ENCODE measurements around the gene FOCAD. TPM values are rescaled to one million over a fixed set of nuclear protein-coding genes. Genes with fewer than 3 reads are reported as not detected.
"Not testable (repeated sequence)": the region's sequence is repeated elsewhere in the genome, so short reads cannot be mapped to it uniquely, and the experiment has no call there.

Gene FOCAD
- total RNA-seq, 1 experiment from 2014 or later = 18.3 TPM

DNA sequence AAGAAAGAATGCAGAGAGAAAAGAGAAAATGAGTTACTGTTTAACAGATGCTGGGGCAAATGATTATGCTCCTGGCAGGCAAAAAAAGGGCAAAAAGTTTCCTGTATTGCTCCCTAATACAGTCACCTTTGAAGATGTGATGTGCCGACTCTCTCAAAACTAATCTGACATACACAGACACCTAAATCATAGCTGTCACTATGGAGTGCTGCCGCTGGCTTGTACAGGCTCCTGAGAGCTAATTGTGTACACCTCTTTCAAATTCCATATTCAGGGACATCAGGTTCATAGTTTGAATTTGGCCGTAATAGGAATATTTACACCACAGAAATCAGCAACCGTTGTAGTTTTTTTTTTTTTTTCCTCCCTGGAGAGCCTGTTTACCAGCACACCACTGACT is 12.4 kb upstream of the FOCAD start:
- DNase-seq (ENCODE audit: low spot score) = no peak

DNA sequence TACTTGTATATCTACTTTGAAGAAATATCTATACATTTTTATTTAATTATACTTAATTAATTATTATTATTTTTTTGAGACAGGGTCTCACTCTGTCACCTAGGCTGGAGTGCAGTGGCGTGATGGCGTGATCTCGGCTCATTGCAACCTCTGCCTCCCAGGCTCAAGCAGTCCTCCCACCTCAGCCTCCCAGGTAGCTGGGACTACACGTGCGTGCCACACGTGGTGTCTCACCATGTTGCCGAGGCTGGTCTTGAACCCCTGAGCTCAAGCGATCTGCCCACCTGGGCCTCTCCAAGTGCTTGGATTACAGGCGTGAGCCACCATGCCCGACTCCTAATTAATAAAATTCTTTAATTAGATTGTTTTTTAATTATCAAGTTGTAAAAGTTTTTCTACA is 10.5 kb upstream of the FOCAD start:
- not testable (repeated sequence) for DNase-seq (ENCODE audit: low spot score)

DNA sequence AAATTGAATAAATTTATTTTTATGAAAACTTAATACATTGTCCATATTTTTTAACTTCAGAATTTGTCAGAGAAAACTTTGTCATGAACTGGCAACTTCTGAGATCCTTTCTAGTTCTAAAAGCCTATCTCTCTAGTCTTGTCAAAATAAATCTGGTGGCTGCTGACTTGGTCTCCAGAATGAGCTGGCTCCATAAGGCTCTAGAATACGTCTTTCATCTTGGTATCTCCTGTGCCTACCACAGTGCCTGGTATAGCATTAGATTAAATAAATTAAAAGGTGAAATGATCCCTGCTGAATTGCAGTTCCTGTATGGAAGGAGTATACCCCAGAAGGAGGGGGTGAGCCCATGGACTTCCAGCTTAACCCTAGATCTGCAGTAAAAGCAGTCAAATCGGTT is 2.6 kb upstream of the FOCAD start:
- DNase-seq (ENCODE audit: low spot score) = no peak

DNA sequence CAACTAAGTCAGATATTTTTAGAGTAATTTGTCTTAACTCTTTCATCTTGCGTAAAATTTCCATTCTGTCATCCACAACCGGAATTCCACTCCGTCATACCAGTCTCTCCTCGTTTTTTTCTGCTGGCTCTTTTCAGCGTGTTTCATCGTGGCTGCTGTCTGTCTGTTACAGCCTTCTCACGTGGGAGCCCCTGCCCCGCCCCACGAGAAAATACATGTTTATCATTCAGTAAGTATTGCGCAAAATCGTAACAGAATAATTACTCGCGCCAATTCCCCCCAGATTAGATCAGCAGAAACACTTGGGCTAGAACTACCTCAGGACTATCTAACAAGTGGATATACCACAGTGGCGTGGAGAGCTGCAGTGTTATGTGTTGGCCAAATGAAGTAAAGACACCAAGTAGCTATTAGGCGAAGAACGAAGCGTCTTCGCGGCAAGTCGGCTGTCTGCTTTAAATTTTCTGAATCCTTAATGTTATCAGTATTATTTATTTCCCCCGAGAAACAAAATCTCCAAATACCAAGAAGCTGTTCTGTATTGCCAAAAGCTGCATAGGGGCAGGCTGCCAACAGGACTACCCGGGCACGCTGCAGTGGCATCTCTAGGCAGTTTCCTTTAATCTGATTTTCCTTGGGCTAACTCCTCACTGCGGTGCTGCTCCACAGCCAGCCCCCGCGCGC is 566 bp upstream of the FOCAD start:
- DNase-seq (ENCODE audit: low spot score) = peak; percentile 57

DNA sequence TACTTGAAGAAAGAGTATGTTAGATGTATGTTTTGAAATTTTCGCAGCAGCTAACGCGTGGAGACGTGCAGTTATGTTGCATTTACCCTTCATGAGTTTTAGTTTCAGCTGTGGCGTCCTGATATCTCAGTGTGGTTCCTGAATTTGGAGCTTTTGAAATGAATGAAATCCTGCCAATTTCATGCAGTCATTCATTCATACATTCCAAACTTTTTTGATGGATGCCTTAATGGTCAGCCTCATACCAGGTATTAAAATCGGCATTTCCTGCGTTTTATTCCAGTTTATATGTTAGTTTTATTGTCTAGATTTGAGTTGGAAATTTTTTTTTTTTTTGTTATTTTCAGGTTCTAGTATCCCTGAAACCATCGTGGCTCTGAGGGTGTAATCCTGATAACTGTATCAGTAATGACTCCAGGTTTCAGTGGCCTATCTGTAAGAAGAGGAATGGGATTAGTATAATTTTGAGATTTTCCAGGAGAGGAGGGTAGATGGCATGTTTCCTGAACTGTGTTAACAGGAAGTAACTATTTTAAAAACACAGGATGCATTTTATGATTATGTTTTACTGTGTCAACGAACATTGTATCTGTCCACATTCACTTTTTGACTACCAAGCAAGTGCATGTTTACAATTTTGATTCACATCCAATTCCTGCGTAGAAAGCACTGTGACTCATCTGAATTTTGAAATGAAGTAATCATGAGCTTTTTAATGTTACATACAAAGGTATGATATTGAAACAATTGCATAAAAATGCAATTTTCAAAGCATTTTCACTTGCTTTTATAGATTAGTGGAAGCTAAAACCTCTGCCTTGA is 1.0 kb downstream of the FOCAD start:
- DNase-seq (ENCODE audit: low spot score) = peak; percentile 46

DNA sequence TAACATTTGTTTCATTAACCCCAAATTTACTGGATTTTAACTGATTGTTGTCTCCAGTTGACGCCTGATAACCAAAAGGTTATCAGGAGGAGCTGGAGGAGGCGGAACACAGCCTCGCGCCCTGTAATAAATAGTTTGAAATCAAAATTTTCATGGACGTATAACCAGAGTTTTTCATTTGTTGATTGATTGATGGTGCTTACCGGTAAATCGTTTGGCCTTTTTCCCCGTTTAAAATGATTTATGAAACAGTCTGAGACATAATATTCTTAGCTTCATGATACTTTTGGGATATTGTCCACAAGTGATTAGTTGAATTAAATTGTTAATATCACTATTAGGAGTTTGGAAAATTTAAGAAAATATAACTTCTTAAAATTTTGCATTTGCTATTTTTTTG is 1.7 kb downstream of the FOCAD start:
- DNase-seq (ENCODE audit: low spot score) = no peak

DNA sequence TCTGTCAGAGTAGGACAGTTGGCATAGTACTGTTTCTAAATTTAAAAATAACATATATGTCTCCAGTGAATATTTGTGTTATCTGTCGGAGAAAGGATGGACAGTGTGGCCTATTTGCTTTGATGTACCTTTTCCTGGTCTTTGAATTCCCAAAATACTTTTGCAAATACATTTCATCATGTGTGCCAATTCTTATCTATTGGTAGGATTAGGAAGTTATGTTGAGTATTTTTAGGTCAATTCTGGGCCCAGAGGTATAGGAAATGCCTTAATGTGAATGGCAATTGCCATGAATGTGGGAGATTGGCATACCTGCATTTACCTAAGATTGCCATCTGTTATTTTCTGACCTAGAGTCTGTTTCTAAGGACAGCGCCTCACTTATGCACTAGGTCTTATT is 5.8 kb downstream of the FOCAD start:
- no peak for DNase-seq (ENCODE audit: low spot score)

DNA sequence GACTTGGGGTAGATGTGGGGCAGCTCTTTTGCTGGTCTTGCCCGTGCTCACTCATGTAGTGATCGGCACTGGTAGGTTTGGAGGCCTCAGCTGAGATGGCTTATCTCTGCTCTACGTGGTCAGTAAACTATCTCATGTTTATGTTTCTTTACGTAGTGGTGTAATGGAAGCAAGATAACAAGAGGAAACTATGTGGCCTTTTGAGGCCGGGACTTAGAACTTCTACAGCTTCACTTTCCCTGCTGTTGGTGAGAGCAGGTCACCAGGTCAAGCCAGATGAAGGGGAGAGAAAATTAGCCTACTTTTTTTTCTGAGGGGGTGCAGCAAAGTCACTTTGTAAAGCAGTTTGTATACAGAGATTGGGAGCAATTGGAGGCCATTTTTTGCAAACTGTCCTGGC is 8.5 kb downstream of the FOCAD start:
- DNase-seq (ENCODE audit: low spot score) = no peak

DNA sequence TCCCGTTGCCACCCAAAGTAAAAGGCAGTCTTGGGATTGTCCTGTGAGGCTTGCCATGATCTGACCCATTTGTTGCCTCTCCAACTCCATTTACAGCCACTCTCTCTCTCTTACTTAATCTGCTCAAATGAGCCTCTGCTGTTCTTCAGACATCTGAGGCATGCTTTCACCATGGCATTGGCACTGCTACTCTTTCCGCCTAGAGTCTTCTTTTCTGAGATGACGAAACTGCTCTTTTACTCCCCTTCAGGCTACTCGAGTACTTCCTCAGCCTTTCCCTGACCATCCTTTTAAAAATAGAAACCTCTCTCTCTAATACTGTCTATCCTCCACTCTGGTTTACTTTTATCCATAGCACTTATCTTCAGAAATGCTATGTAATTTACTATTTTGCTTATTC is 9.0 kb downstream of the FOCAD start:
- DNase-seq (ENCODE audit: low spot score) = no peak

DNA sequence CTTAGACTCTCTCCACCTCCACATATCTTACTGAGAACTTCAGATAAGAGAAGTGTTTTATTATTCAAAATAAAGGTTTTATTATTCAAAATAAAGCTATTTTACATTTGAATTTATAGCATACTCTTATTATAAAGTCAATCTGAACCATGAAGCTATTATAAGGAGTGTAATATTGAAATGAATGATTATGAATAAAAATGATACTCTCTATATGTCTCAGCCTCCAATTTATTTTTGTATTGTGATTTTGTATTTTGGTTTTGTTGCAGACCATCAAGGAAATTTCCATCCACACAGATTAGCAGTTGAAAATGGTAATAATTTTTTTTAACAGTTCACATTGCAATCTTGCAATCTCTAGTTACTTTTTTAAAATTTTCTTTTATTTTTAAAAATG is 10.2 kb downstream of the FOCAD start:
- no peak for DNase-seq (ENCODE audit: low spot score)

DNA sequence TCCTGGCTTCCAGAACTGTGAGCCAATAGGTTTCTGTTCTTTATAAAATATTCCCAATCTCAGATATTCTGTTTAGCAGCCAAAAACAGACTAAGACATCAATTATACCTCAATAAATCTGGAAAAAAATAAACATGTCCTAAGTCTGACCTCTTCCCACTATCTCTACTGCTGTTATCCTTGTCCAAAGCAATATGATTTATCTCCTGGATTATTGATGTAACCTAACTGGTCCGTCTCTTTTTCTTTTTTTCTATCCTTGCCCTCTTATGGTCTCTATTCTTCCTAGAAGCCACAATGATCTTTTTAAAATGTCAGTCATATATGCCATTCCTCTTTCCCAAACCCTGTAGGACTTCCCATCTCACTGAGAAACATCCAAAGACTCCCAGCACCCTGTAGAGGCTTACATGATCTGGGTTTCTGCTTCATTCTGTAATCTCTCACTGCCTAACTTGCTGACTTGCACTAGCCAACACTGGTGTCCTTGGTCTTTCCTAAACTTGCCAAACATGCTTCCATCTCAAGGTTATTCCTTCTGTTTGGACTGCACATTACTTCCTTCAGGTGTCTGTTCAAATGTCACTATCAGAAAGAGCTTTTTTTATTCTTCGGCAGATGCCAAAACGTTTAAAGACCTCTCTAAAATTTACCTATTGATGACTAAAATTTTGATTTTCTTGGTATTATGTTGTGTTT is 13.1 kb downstream of the FOCAD start:
- DNase-seq (ENCODE audit: low spot score) = no peak

DNA sequence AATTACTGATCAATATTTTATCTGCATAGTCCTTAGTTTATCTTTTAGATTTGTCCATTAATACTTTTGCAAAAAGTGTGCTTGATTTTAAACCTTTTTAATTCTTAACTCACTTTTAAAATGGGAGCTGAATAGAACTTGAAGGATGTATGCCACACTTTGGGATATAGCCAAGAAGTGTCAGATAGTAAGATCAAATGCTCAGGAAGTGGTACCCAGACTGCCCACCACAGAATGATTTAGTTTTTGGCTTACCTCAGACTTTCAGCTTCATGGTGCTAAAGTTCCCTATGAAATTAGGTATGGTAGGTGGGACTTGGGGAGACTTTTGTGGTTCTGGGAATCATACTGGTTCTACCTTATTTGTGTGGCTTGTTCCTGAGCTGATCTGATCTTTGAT is 14.7 kb downstream of the FOCAD start:
- no peak for DNase-seq (ENCODE audit: low spot score)

DNA sequence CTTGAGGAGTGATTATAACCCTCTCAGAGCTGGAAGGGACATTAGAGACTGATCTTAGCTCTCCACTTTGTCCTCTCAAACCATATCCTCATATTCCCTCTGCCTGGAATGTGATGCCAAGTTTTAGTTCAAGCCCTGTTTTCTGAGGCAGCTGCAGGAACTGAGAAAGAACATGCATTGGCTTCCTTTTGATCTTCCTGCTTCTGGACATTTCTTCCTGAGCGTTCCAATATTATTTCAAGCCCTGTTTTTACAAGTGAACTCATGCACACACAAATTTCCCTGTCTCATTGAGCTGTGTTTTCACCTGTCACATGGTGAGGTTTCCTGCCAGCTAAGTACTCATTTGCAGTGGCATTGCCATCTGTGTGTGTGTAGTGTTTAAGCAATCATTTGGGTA is 17.0 kb downstream of the FOCAD start:
- no peak for DNase-seq (ENCODE audit: low spot score)

DNA sequence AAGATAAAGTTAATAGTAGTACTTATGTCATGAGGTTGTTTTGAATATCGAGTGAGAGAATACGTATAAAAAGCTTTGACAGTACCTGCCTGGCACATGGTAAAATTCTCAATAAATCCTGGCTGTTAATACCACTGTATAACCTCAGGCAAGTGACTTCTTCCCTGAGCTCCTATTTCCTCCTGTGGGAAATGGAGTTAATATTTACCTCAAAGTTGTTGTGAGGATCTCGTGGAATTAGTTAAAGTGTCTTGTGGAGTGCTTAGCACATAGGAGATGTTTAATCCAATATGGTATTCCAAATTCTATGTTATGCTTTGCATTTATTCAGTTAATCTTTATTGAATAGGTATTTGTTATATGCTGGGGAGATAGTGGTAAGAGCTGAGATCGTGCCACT is 18.5 kb downstream of the FOCAD start:
- DNase-seq (ENCODE audit: low spot score) = no peak

DNA sequence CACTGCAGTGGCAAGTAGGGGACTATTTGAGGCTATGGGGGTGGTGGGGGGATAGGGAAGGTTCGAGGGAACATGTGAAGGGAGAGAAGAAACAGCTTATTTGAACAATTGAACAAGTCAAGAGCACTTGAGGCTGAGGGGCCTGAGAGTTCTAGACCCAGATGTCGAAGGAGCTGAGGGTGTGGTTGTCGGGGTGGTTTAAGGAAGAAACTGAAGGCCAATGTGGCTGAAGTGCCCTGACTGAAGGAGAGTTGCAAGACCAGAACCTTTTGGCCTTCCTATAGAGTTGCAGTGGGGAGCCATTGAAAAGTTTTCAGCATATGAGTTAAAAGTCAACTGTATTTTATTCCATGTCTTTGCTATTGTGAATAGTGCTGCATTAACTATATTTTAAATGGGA is 19.1 kb downstream of the FOCAD start:
- DNase-seq (ENCODE audit: low spot score) = no peak

DNA sequence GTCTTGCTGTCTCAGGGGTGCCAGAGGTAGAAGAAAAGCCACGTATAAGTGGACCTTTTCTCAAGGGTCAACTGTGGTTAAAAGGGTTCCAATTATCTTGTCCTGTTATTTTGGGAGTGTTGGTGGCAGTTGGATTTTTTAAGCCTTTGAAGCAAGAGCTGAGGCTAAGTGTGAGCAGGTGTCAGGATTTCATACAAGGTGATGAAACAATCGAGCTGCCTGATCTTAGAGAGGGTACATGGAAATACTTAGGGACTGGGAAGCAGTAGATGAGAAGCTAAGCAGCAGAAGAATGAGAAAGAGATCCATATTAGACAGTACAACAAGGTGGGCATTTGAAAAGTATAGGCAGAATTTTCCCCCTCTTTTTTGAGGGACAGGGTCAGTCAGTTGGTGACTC is 23.6 kb downstream of the FOCAD start:
- DNase-seq (ENCODE audit: low spot score) = no peak

DNA sequence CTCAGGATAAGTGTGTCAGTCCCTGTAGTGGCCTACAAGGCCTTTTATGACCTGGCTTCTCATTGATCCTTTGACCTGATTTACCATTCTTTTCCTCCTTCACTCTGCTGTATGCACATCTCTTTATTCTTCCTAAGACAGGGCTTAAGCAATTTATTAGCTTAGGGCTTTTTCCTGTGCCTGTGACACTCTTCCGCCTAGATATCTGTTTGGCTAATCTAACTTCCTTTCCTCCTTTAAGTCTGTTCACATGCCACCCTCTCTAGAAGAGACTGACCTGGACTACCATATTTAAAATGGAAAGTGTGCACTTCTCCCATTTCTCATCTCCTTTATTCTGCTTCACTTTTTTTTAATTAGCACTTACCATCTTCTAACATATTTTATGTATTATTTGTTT is 29.1 kb downstream of the FOCAD start:
- DNase-seq (ENCODE audit: low spot score) = no peak

DNA sequence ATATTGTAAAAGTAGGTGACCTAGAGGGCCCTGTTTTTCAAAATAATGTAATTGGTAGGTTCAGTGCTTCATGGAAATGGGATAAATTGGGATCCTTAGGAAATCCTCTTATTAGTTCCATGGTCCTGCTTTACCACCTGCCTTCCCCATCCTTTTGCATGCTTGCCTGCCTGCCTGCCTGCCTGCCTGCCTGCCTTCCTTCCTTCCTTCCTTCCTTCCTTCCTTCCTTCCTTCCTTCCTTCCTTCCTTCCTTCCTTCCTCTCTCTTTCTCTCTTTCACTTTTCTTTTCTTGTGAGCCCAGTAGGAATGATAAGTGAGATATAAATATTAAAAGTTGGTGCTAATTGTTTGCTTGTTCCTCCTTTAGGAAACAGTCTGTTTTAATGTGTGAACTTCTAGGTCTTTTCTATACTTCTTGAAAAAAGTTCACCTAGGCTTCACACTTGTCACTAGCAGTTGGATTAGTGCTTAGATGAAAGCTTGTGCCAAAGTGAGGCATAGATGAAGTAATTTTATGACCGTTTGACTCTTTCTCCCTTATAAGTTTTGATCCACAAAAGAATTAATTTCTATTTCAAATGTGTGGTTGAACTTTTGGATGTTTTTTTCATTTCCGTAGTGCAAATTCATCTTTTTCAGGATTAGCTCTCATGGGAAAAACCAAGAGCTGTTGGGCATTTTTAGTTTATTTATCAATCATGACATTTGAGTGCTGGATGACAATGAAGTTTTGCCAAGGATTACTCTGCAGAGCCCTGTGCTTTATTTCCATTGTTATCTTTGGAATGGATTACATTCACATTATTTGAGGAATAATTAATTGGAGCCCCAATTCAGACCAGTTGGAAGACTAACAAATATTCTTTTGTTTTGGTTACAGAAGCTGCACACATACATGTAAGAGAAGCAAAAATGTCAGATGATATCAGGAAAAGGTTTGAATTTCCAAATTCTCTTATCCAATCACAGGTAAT is 30.7 kb downstream of the FOCAD start:
- no peak for DNase-seq (ENCODE audit: low spot score)

DNA sequence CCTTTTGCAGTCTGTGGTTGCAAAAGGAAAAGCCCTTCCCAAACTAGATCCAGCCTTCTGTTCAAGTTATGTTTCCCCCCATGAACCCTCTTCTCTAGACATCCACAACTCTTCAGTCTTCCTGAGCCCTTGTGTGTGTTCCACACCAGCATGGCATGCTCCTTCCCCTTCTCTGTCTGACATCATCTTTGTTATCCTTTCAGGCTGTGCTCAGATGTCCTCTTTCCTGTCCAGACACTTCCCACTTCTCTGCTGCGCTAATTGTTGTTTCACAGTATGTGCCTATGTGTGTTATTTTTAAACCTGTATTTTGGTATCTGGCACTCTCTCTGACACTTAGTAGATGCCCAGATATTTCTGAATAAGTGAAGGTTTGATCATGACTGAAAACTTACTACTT is 38.2 kb downstream of the FOCAD start:
- DNase-seq (ENCODE audit: low spot score) = no peak

DNA sequence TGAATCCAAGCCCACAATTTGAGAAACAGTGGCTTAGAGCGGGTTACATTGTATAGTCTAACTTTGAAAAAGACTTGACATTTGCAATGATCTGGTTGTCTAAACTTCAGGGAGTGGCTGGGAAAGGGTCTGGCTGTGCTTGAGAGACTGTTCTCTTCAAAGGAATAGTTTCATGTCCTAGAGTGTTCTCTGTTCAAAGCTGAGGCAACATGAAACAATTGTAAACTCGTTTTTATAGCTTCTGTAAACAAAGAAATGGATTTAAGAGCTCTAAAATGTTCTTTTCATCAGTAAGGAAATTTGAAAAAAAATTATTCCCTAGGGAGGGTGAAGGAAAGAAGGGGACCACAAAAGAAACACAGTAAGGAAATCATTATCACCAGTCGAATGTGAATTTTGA is 41.6 kb downstream of the FOCAD start:
- DNase-seq (ENCODE audit: low spot score) = no peak

DNA sequence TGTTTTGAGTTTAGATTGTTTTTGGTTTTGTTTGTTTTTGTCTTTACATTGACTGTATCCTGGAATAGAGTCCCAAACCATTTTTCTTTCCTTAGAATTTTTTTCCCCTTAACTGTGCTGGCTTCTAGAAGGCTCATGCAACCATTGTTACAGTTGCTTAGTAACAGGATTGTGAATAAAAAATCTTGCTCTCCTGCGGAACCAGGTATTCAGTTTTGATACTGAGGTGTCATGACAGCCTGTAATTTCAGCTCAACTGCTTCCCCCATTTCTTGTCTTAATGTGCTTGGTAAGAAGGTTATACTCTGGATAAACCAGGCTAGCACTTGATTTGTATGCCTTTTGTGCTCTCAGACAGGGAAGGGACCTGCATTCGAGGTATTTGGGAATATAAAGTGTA is 42.1 kb downstream of the FOCAD start:
- DNase-seq (ENCODE audit: low spot score) = no peak

Measured in HT-29 (cell line).